ENCODE measurements around the gene N4BP2L2. TPM values are rescaled to one million over a fixed set of nuclear protein-coding genes. Genes with fewer than 3 reads are reported as not detected.
A peak's percentile ranks its signal among the peaks of the same experiment; 100 is the strongest.
"Not testable (repeated sequence)": the region's sequence is repeated elsewhere in the genome, so short reads cannot be mapped to it uniquely, and the experiment has no call there.

Gene N4BP2L2
- total RNA-seq = 100 to 1,000 TPM in 4 of 8 experiments, 10 to 100 TPM in 4; 52.2 to 245 (median 110) TPM

- peak; percentile 96 to 99 (median 99) for ATAC-seq (replicated peaks in 6 of 8)
- WGBS, 10 experiments = 0 to 12% (median 5%) methylated on average over 6 to 25 of the region's 32 CpGs; no CpG with 5 or more reads in 1 of the 10 experiments
- Histone ChIP-seq H3K4me3 (peak within 1 kb of the TSS; percentile 60 to 89 (median 75)), H3K4me1 (replicated peaks in 1 of 2) (peaks cover 0 to 3% of the 10 kb centered on the region in 2 donors), H3K27ac (peak within 1 kb of the TSS; percentile 75 to 91)
- in situ Hi-C loops (cut with MboI; ENCODE audit: low pct_unique_long_range_greater_than_20kb in 2 of 9, low sequenced_read_pairs in 9 of 9, unreplicated experiment in 9 of 9) = no loop called here
Measured at GRCh38 chr13:32538621-32539246, at the start of gene N4BP2L2. Gene N4BP2L2, minus strand, starts transcription at chr13:32538795. Its CDS starts 1,768 bp downstream, at chr13:32537027.

GRCh38 chr13:32587811-32588170 lies 49.2 kb upstream of the N4BP2L2 start:
- peak overlapping the region; percentile 69 to 82 (median 74) for H3K4me3 ChIP-seq
- H3K4me1 ChIP-seq (replicated peaks in 1 of 2) = peaks cover 6 to 15% of the 10 kb centered on the region in 2 donors
- in situ Hi-C loops (cut with MboI; ENCODE audit: low pct_unique_long_range_greater_than_20kb in 2 of 9, low sequenced_read_pairs in 9 of 9, unreplicated experiment in 9 of 9) = loop anchor here in 3 of 9 experiments (25.0 kb wide), 2 partner anchors 325 to 950 kb away; no protein-coding TSS in a partner anchor
- peak overlapping the region in 1 of 2 donors; percentile 91 for H3K27ac ChIP-seq
- no peak for ATAC-seq (replicated peaks in 6 of 8)
- 0 to 3% (median 0%) methylated on average over 1 to 8 of the region's 8 CpGs; no CpG with 5 or more reads in 2 of the 10 experiments for WGBS, 10 experiments

DNA sequence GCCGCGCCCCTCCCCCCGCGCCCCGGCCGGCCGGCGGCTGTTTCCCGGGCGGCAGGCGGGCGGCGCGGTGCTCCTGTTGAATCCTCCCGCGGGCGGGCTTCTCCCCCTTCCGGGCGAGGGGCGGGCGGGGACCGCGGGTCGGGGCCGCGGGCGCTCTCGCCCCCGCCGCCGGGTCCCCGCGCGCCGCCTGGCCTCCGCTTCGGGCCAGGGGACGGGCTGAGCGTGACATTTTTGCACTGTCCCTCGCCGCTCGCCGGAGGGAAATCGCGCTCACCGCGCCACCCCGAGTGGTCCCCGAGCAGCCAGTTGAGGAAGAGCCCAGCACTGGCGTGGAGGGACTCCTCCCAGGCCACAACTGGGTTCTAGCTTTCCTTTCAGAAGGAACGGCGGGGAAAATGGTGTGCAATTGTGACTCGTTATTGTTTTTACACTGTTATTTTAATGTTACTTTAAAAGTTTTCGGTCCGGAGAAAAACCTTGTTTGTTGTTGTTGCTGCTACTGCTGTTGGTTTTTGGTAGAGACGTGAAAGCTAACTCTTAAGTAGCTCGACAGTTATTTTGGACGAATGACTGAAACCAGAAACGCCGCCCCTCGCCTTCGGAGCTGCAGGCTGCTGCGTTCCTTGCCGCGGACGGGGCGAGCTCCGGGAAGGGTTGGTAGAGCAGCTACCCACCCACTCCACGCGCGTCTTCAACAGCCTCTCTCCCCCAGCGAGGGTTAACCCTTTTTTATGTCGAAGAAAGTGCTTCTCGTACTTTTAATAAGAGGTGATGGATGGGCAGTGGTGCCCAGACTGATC lies 48.6 kb upstream of the N4BP2L2 start:
- H3K4me3 ChIP-seq = peak overlapping the region; percentile 69 to 82 (median 74)
- in situ Hi-C loops (cut with MboI; ENCODE audit: low pct_unique_long_range_greater_than_20kb in 2 of 9, low sequenced_read_pairs in 9 of 9, unreplicated experiment in 9 of 9) = loop anchor here in 3 of 9 experiments (25.0 kb wide), 2 partner anchors 325 to 950 kb away; no protein-coding TSS in a partner anchor
- WGBS, 10 experiments = 0 to 4% (median 0%) methylated on average over 1 to 24 of the region's 74 CpGs; no CpG with 5 or more reads in 2 of the 10 experiments
- peak; percentile 43 to 63 (median 57) for ATAC-seq (replicated peaks in 6 of 8)
- peaks cover 6 to 15% of the 10 kb centered on the region in 2 donors for H3K4me1 ChIP-seq (replicated peaks in 1 of 2)
- peak overlapping the region; percentile 86 to 91 for H3K27ac ChIP-seq

DNA sequence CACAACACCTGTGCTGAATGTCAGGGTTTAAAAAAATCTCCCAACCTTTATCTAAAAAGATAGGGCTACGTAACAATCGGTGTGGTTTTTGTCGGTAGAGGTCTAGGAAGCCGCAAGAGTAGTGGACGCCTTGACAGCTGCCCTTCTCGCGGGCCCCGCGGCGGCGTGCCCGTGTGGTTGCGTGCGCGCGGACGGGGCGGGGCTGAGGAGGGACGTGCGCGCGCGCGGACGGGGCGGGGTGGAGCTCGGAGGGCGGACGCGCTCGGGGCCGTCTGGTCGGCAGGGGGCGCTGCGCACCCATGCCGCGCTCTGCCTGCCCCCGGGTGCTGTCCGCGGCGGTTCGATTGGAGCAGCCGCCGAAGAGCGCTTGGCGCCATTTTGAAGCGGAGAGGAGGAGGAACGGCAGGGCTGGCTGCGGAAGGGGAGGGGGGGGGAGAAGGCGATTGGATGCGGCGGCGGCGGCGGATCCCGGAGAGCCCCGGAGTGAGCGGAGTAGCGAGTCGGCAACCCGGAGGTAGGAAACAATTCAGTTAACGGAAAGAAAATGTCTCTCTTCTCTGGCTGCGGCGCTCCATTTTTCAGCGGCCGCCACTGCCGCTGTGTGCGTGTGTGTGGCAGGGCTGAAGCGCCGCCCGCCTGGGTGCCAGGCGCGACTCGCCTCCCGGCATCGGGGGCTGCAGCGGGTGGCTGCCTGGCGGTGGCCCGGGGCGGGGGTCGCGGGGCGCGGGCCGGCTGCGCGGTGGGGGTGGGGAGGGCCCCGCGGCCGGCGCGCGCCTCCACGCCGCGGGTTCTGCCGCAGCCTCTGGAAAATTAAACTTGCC lies 47.7 kb upstream of the N4BP2L2 start, which contains the start of gene PDS5B:
Gene PDS5B, plus strand, starts transcription at position 373 of the 821 bp plus-strand sequence. CDS start 62,321 bp downstream, outside the sequence.
- in situ Hi-C loops (cut with MboI; ENCODE audit: low pct_unique_long_range_greater_than_20kb in 2 of 9, low sequenced_read_pairs in 9 of 9, unreplicated experiment in 9 of 9) = loop anchor here in 3 of 9 experiments (25.0 kb wide), 2 partner anchors 326 to 951 kb away; no protein-coding TSS in a partner anchor
- Histone ChIP-seq H3K4me1 (replicated peaks in 1 of 2) (peaks cover 6 to 15% of the 10 kb centered on the region in 2 donors), H3K4me3 (peak within 1 kb of the TSS; percentile 69 to 82 (median 74)), H3K27ac (peak within 1 kb of the TSS; percentile 86 to 91)
- peak; percentile 79 to 93 (median 90) for ATAC-seq (replicated peaks in 6 of 8)
- 0 to 5% (median 0%) methylated on average over 1 to 8 of the region's 97 CpGs; no CpG with 5 or more reads in 7 of the 10 experiments for WGBS, 10 experiments

DNA sequence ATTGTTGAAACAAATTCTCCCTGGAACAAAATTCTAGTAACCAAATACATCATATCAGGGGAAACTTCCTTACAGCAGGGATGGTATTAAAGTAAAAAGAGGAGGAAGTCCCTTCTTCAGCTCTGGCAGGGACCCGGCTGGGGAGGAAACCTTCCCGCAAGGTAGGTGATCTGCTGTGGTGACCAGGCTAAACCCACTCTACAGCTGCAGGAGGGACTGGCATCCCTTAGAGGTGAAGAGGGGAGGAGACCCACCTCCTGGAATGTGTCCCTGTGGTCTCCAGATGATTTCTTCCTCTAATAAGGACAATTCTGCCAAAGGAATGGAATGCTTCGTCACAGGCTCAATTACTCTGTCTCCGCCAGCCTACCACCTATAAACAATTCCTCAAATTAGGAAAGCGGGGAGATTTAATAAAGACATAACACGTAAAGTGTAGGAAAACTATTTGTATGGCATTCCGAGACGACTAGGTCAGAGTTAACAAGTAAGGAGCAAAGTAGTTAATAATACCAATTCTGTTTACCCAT lies 47.0 kb upstream of the N4BP2L2 start:
- H3K27ac ChIP-seq = peak overlapping the region in 1 of 2 donors; percentile 21
- in situ Hi-C loops (cut with MboI; ENCODE audit: low pct_unique_long_range_greater_than_20kb in 2 of 9, low sequenced_read_pairs in 9 of 9, unreplicated experiment in 9 of 9) = loop anchor here in 3 of 9 experiments (25.0 kb wide), 2 partner anchors 327 to 952 kb away; no protein-coding TSS in a partner anchor
- peak overlapping the region; percentile 69 to 82 (median 74) for H3K4me3 ChIP-seq
- WGBS, 10 experiments = 8 to 100% (median 32%) methylated on average over 1 to 6 of the region's 8 CpGs; no CpG with 5 or more reads in 2 of the 10 experiments
- peaks cover 6 to 14% of the 10 kb centered on the region in 2 donors for H3K4me1 ChIP-seq (replicated peaks in 1 of 2)
- no peak for ATAC-seq (replicated peaks in 6 of 8)

DNA sequence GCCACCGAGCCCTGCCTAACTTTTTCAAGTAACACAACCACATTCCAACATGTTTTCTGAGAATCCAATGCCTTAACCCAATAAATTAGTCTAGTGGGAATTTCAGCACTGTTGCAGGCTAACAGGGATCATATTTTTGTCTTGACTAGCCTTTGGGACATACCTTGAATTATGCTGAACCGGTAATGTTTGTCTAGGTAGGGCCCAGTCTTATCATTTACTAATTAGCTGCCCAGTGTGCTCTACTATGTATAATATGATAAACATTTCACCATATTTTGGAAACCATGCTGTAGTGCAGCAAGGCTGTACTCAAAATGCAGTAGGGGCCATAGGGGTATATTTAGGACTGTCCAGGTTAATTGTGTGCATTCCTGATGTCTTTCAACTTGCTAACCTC lies 44.4 kb upstream of the N4BP2L2 start:
- WGBS, 10 experiments = 88 to 100% (median 97%) methylated on average over 1 to 2 of the region's 2 CpGs; no CpG with 5 or more reads in 6 of the 10 experiments
- in situ Hi-C loops (cut with MboI; ENCODE audit: low pct_unique_long_range_greater_than_20kb in 2 of 9, low sequenced_read_pairs in 9 of 9, unreplicated experiment in 9 of 9) = loop anchor here in 3 of 9 experiments (25.0 kb wide), 2 partner anchors 329 to 954 kb away; no protein-coding TSS in a partner anchor
- no peak for ATAC-seq (replicated peaks in 6 of 8)
- Histone ChIP-seq H3K4me1 (replicated peaks in 1 of 2) (peaks cover 3% of the 10 kb centered on the region in 2 donors), H3K27ac (no peak overlapping the region), H3K4me3 (no peak overlapping the region)

DNA sequence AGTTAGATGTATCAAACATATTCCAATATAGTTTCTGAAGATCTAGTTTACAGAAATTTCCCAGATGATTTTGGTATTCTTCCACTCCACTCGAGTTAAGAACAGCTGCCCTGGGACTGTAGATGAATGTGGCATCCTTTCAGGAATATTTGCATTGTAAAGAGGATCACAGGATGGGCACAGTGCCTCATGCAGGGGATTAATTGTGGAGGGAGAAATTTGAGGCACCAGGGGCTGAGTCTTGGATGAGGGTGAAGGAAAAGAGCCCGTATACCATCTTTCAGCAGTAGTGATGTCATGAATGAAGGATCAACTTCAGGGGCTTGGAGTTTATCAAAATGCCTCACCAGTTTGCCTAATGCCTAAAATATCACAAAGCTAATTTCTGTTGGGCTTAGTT lies 43.7 kb upstream of the N4BP2L2 start:
- WGBS, 10 experiments = 0 to 100% (median 51%) methylated on average over 1 to 2 of the region's 2 CpGs; no CpG with 5 or more reads in 4 of the 10 experiments
- in situ Hi-C loops (cut with MboI; ENCODE audit: low pct_unique_long_range_greater_than_20kb in 2 of 9, low sequenced_read_pairs in 9 of 9, unreplicated experiment in 9 of 9) = loop anchor here in 3 of 9 experiments (25.0 kb wide), 2 partner anchors 330 to 955 kb away; no protein-coding TSS in a partner anchor
- no peak for ATAC-seq (replicated peaks in 6 of 8)
- H3K4me3 ChIP-seq = no peak overlapping the region
- no peak overlapping the region for H3K27ac ChIP-seq
- peaks cover 3% of the 10 kb centered on the region in 2 donors for H3K4me1 ChIP-seq (replicated peaks in 1 of 2)

DNA sequence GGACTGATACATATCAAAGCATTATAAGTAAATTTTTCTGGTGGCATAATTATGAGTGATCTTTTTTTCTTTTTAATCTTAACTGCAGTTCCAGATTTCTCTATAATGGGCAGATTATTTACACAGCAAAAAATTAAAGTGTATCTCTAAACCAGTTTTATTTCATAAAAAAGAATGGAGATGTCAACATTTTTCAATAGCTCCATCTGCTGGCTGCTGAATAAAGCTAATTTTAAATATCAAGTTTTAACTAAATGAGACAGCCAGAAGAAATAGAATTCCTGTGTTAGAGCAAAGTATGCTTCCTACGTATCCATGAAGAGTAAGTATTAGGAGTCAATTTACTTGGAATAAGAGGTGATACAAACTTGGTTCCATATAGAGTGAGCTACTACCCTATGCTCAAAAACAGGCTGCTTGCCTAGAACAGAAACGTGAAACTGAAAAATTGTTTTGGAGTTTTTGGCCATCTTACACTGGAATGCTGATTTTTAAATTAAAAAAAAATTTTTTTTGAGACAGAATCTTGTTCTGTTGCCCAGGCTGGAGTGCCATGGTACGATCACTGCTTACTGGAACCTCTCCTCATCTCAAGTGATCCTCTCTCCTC lies 42.7 kb upstream of the N4BP2L2 start:
- H3K4me3 ChIP-seq = no peak overlapping the region
- H3K4me1 ChIP-seq (replicated peaks in 1 of 2) = peaks cover 3% of the 10 kb centered on the region in 2 donors
- H3K27ac ChIP-seq = no peak overlapping the region
- in situ Hi-C loops (cut with MboI; ENCODE audit: low pct_unique_long_range_greater_than_20kb in 2 of 9, low sequenced_read_pairs in 9 of 9, unreplicated experiment in 9 of 9) = loop anchor here in 3 of 9 experiments (25.0 kb wide), 2 partner anchors 331 to 956 kb away; no protein-coding TSS in a partner anchor
- 37 to 91% (median 67%) methylated on average over 1 to 3 of the region's 3 CpGs; no CpG with 5 or more reads in 1 of the 10 experiments for WGBS, 10 experiments
- no peak for ATAC-seq (replicated peaks in 6 of 8)

- Histone ChIP-seq H3K4me3 (no peak overlapping the region), H3K4me1 (replicated peaks in 1 of 2) (no peaks in the 10 kb centered on the region), H3K27ac (no peak overlapping the region)
- no peak for ATAC-seq (replicated peaks in 6 of 8)
- WGBS, 10 experiments = 57 to 100% (median 100%) methylated on average over 1 to 3 of the region's 3 CpGs; no CpG with 5 or more reads in 2 of the 10 experiments
- in situ Hi-C loops (cut with MboI; ENCODE audit: low pct_unique_long_range_greater_than_20kb in 2 of 9, low sequenced_read_pairs in 9 of 9, unreplicated experiment in 9 of 9) = loop anchor here in 3 of 9 experiments (25.0 kb wide), 2 partner anchors 335 to 960 kb away; no protein-coding TSS in a partner anchor
Measured at GRCh38 chr13:32577032-32577431, 38.4 kb upstream of the N4BP2L2 start.

GRCh38 chr13:32575687-32576086 lies 37.1 kb upstream of the N4BP2L2 start:
- not testable (repeated sequence) for H3K4me3 ChIP-seq; H3K27ac ChIP-seq; ATAC-seq (replicated peaks in 6 of 8); H3K4me1 ChIP-seq (replicated peaks in 1 of 2)
- WGBS, 10 experiments = 0 to 83% methylated on average over 1 of the region's 4 CpGs; no CpG with 5 or more reads in 8 of the 10 experiments
- in situ Hi-C loops (cut with MboI; ENCODE audit: low pct_unique_long_range_greater_than_20kb in 2 of 9, low sequenced_read_pairs in 9 of 9, unreplicated experiment in 9 of 9) = loop anchor here in 3 of 9 experiments (25.0 kb wide), 2 partner anchors 337 to 962 kb away; no protein-coding TSS in a partner anchor

- WGBS, 10 experiments = 100% methylated on average over 1 of the region's 1 CpG; no CpG with 5 or more reads in 7 of the 10 experiments
Measured at GRCh38 chr13:32560842-32561241, 22.2 kb upstream of the N4BP2L2 start.

More at GRCh38 chr13:32560842-32561241, 22.2 kb upstream of the N4BP2L2 start:
- H3K4me1 ChIP-seq (replicated peaks in 1 of 2); H3K4me3 ChIP-seq; in situ Hi-C loops (cut with MboI; ENCODE audit: low pct_unique_long_range_greater_than_20kb in 2 of 9, low sequenced_read_pairs in 9 of 9, unreplicated experiment in 9 of 9); H3K27ac ChIP-seq: not testable (repeated sequence)
- peak in 3 of 8 experiments; percentile 18 to 64 (median 57) for ATAC-seq (replicated peaks in 6 of 8)

Data from motor neuron (in vitro differentiated cells).